Lower lobe of right lung (tissue), 2 donors: ENCODE measurements around the gene PRKAR2B. TPM values are rescaled to one million over a fixed set of nuclear protein-coding genes. Genes with fewer than 3 reads are reported as not detected.

Source experiments
- ATAC-seq, 2 donors: fragments of 200-7000 bp; cut with Tn5 transposase; one replicate each; pipeline ENCODE4 v1.9.1; 2020 to 2022; ENCODE audit warnings: mild to moderate bottlenecking in 2 of 2, moderate library complexity in 2 of 2
- DNase-seq: peaks from one replicate; pipeline ENCODE4 v3.0.0-alpha.2; 2020
- H3K27ac ChIP-seq: fragments of 200-600 bp; one replicate; pipeline ENCODE4 v1.8.0; 2022
- H3K27me3 ChIP-seq: fragments of 200-600 bp; one replicate; pipeline ENCODE4 v1.8.0; 2022; ENCODE audit warnings: low read depth
- H3K36me3 ChIP-seq: fragments of 200-600 bp; one replicate; pipeline ENCODE4 v1.8.0; 2022; ENCODE audit warnings: mild to moderate bottlenecking
- H3K4me1 ChIP-seq: fragments of 200-600 bp; one replicate; pipeline ENCODE4 v1.8.0; 2022
- H3K4me3 ChIP-seq: fragments of 200-600 bp; one replicate; pipeline ENCODE4 v1.8.0; 2022; ENCODE audit warnings: mild to moderate bottlenecking
- H3K9me3 ChIP-seq: fragments of 200-600 bp; one replicate; pipeline ENCODE4 v1.8.0; 2022
- intact Hi-C: fragments of 100-400 bp; cut with DNase I; formaldehyde crosslinking; loops from one replicate; pipeline ENCODE4 v1.11.0; 2022
- total RNA-seq: library from RNA; stranded (reverse); fragmentation: NEBNext Ultra II Directional; extraction: Animal tissue kit (Norgen Biotek cat#: 25700); gene quantifications from one replicate; pipeline ENCODE4 v1.2.1, GENCODE V29; 2021
- TF ChIP-seq, protein P1 (sequence below): fragments of 200-600 bp; IDR thresholded peaks from one replicate; pipeline ENCODE4 v1.8.0; 2022; ENCODE audit warnings: antibody characterized with exemption, mild to moderate bottlenecking
- donor health status: DM: no; HTN: yes; CAD: no; lungs with severe emphysema.

The PRKAR2B gene
- total RNA-seq, 1 donor from 2014 or later = 10.3 TPM

DNA sequence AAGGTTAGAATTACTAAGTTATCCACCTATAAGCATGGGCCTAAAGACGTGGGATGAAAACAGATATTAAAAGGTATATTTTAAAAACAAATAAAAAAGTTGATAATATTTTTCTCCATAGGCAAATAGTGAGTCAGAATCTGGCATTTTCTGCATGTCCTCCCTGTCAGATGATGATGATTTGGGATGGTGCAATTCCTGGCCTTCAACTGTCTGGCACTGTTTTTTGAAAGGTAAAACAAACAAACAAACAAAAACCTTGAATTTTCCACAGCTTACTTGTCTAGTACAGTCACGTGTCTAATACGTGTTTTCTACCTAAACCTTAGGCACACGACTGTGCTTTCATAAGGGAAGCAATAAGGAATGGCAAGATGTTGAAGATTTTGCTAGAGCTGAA lies 141.7 kb downstream of the PRKAR2B start:
- no peak overlapping the region for H3K4me3 ChIP-seq
- H3K4me1 ChIP-seq = peaks cover under 1% of the 10 kb centered on the region
- no peaks in the 10 kb centered on the region for H3K9me3 ChIP-seq
- intact Hi-C loops = no loop called here
- TF ChIP-seq, protein P1, sequence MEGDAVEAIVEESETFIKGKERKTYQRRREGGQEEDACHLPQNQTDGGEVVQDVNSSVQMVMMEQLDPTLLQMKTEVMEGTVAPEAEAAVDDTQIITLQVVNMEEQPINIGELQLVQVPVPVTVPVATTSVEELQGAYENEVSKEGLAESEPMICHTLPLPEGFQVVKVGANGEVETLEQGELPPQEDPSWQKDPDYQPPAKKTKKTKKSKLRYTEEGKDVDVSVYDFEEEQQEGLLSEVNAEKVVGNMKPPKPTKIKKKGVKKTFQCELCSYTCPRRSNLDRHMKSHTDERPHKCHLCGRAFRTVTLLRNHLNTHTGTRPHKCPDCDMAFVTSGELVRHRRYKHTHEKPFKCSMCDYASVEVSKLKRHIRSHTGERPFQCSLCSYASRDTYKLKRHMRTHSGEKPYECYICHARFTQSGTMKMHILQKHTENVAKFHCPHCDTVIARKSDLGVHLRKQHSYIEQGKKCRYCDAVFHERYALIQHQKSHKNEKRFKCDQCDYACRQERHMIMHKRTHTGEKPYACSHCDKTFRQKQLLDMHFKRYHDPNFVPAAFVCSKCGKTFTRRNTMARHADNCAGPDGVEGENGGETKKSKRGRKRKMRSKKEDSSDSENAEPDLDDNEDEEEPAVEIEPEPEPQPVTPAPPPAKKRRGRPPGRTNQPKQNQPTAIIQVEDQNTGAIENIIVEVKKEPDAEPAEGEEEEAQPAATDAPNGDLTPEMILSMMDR = no peak
- no peak overlapping the region for H3K27ac ChIP-seq
- no peak for ATAC-seq
- H3K36me3 ChIP-seq = peaks cover 100% of the 10 kb centered on the region
- no peak for DNase-seq
- no peaks in the 10 kb centered on the region for H3K27me3 ChIP-seq

DNA sequence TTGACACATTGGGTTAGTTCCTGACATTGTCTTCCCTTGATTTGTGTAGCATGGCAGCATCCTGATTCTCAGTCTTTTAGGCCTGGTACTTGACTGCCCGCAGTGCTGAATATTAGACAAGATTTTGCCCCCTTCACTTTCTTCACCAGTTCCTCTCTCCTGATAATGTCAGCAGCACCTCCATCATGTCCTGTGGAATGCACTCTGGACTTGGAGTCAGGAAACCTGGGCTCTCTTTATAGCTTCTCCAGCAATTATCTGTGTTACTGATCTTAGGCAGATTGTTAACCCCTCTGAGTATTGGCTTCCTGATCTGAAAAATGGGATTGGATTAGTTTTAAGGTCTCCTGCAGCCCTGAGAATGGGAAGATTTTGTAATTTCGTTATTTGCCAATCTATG lies 143.3 kb downstream of the PRKAR2B start:
- intact Hi-C loops = no loop called here
- no peak for ATAC-seq
- TF ChIP-seq, protein P1 = no peak
- Histone ChIP-seq H3K9me3 (no peaks in the 10 kb centered on the region), H3K27me3 (no peaks in the 10 kb centered on the region), H3K27ac (no peak overlapping the region), H3K4me3 (no peak overlapping the region), H3K36me3 (peaks cover 100% of the 10 kb centered on the region), H3K4me1 (no peaks in the 10 kb centered on the region)
- DNase-seq = no peak

DNA sequence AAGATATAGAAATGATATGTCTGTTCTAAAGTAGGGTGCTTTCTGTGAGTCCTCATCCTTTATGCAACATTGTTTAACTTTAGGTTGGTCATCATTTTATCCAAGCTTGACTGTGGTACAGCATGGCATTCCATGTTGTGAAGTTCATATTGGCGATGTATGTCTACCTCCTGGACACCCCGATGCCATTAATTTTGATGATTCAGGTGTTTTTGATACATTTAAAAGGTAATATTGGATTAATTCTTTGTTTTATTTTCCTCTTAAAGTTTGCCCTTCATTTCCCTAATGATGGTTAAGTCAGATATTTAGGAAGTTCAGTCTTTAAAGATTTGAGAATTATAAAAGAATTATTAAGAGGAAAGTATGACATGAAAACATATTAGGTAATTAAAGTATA lies 145.6 kb downstream of the PRKAR2B start:
- H3K36me3 ChIP-seq = peaks cover 99% of the 10 kb centered on the region
- DNase-seq (no peak), ATAC-seq (no peak)
- TF ChIP-seq, protein P1 = no peak
- no peak overlapping the region for H3K27ac ChIP-seq
- no peaks in the 10 kb centered on the region for H3K27me3 ChIP-seq
- intact Hi-C loops = no loop called here
- H3K9me3 ChIP-seq = no peaks in the 10 kb centered on the region
- no peak overlapping the region for H3K4me3 ChIP-seq
- peaks cover 13% of the 10 kb centered on the region for H3K4me1 ChIP-seq

DNA sequence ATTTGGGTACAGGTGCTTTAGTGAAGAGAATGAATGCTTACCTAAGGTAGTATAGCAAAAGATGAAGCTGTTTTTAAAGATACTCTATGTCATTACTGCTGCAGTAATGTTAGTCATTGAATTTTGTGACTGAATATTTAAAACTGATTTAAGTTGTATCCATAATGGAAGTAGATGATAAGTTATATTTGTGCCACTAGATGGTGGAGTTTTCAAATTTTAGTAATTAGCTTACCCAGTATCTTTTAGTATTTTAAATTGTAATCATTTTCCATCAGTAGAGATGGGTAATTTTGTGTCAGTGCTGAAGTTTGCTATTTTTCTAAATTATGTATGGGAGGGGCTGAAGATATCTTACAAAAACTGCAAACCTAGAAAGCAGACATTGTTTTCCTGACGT lies 149.5 kb downstream of the PRKAR2B start:
- peaks cover 96% of the 10 kb centered on the region for H3K36me3 ChIP-seq
- DNase-seq = no peak
- intact Hi-C loops = no loop called here
- H3K9me3 ChIP-seq = no peaks in the 10 kb centered on the region
- H3K27ac ChIP-seq = no peak overlapping the region
- ATAC-seq = no peak
- no peaks in the 10 kb centered on the region for H3K27me3 ChIP-seq
- TF ChIP-seq, protein P1 = no peak
- peaks cover 17% of the 10 kb centered on the region for H3K4me1 ChIP-seq
- no peak overlapping the region for H3K4me3 ChIP-seq

DNA sequence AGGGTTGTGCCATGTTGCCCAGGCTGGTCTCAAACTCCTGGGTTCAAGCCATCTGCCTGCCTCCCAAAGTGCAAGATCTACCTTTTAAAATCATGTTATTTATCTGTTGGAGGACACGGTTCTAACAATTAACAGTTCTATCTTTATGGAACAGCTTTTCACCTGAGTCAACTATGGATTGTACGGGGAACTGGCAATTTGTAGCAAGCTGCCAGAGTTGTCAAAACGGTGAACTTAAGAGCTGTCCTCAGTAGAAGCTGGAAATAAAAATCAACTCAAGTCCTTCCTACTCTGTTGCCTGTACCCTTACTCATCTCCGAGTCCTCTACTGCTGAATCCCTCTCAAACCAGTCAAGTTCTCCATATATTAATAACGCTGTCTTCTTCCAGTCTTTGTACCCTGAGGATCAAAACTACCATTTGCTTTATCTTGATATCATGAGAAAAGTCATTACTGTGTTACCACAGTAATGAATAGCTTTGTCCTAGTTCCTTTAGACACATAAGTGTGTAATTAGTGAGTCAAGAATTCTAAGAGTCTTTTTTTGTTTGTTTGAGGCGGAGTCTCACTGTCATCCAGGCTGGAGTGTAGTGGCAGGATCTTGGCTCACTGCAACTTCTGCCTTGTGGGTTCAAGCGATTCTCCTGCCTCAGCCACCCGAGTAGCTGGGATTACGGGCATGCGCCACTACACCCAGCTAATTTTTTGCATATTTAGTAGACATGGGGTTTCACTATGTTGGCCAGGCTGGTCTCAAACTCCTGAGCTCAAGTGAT lies 152.5 kb downstream of the PRKAR2B start:
- Histone ChIP-seq H3K4me3 (no peak overlapping the region), H3K9me3 (no peaks in the 10 kb centered on the region), H3K27ac (peak overlapping the region; percentile 74), H3K27me3 (no peaks in the 10 kb centered on the region), H3K4me1 (peaks cover 24% of the 10 kb centered on the region), H3K36me3 (peaks cover 96% of the 10 kb centered on the region)
- peak; percentile 90 to 94 for ATAC-seq
- intact Hi-C loops = no loop called here
- peak; percentile 50 for DNase-seq
- TF ChIP-seq, protein P1 = no peak
